ENCODE results near the gene ABTB2.

DNA sequence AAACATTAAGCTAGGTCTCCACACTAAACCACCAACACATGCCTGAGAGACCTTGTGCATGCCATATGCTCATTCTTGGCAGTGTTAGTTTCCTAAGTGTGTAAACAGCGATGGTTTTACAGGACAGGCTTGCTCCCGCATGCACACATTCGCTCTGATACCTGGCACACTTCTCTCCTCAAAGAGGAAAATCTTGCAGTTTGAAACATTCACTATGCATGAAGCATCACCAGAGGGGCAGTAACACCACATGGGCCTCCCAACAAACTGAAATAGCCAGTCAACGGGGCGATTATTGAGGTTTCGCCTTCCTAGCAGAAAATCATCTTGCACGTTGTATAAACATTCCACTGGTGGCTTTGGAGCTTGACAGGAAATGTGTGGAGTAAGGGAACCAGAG is 52.6 kb downstream of the ABTB2 start:
- TF ChIP-seq, protein P1, sequence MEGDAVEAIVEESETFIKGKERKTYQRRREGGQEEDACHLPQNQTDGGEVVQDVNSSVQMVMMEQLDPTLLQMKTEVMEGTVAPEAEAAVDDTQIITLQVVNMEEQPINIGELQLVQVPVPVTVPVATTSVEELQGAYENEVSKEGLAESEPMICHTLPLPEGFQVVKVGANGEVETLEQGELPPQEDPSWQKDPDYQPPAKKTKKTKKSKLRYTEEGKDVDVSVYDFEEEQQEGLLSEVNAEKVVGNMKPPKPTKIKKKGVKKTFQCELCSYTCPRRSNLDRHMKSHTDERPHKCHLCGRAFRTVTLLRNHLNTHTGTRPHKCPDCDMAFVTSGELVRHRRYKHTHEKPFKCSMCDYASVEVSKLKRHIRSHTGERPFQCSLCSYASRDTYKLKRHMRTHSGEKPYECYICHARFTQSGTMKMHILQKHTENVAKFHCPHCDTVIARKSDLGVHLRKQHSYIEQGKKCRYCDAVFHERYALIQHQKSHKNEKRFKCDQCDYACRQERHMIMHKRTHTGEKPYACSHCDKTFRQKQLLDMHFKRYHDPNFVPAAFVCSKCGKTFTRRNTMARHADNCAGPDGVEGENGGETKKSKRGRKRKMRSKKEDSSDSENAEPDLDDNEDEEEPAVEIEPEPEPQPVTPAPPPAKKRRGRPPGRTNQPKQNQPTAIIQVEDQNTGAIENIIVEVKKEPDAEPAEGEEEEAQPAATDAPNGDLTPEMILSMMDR (IDR thresholded peaks at IDR 0.05) = no peak
- TF ChIP-seq POLR2A (IDR thresholded peaks at IDR 0.05) = no peak

All from Peyer's patch (tissue), 4 donors.